Large intestine (tissue), 3 donors: ENCODE measurements around the gene SLX4IP. TPM values are rescaled to one million over a fixed set of nuclear protein-coding genes. Genes with fewer than 3 reads are reported as not detected.

Experiments
- DNase-seq, 2 donors: peaks; one replicate each; pipeline versions ENCODE4 v3.0.0 to v3.0.0-alpha.2; 2013
- H3K27ac ChIP-seq: one replicate; pipeline ENCODE4 v1.5.1; 2013; ENCODE audit warnings: low read length
- H3K27me3 ChIP-seq: 2 replicates; pipeline ENCODE4 v1.6.1; 2013; ENCODE audit warnings: low read length; ENCODE audit not compliant: control insufficient read depth, insufficient read depth
- H3K36me3 ChIP-seq: 2 replicates; pipeline ENCODE4 v1.6.1; 2013; ENCODE audit warnings: low read length; ENCODE audit not compliant: control insufficient read depth, insufficient read depth
- H3K4me1 ChIP-seq: one replicate; pipeline ENCODE4 v1.6.1; 2013; ENCODE audit warnings: low read length; ENCODE audit not compliant: control insufficient read depth, insufficient read depth
- H3K4me3 ChIP-seq: one replicate; pipeline ENCODE4 v1.5.1; 2013; ENCODE audit warnings: low read length
- H3K9me3 ChIP-seq: one replicate; pipeline ENCODE4 v1.6.1; 2013; ENCODE audit warnings: mild to moderate bottlenecking, low read depth, low read length, moderate library complexity; ENCODE audit not compliant: control insufficient read depth
- WGBS: methylation state at CpG from one replicate; pipeline ENCODE4 v1.1.5; 2013; ENCODE audit warnings: low lambda C conversion rate; ENCODE audit not compliant: insufficient coverage; 5-methylcytosine and 5-hydroxymethylcytosine counted together
- polyA plus RNA-seq: library from polyadenylated mRNA; unstranded; fragments of 120-200 nt; gene quantifications from one replicate; pipeline ENCODE4 v1.2.1, GENCODE V29; 2013

Gene SLX4IP
- polyA plus RNA-seq, 1 donor = 7.2 TPM

GRCh38 chr20:10537850-10538480 lies 102.9 kb downstream of the SLX4IP start:
- Histone ChIP-seq H3K9me3 (no peaks in the 10 kb centered on the region), H3K27ac (no peak overlapping the region), H3K36me3 (no peaks in the 10 kb centered on the region), H3K4me3 (no peak overlapping the region), H3K4me1 (peaks cover 18% of the 10 kb centered on the region), H3K27me3 (no peaks in the 10 kb centered on the region)
- no CpG with 5 or more reads among the region's 2 CpGs for WGBS
- no peak for DNase-seq

- DNase-seq = no peak
- Histone ChIP-seq H3K4me3 (no peak overlapping the region), H3K36me3 (no peaks in the 10 kb centered on the region), H3K27me3 (no peaks in the 10 kb centered on the region), H3K9me3 (no peaks in the 10 kb centered on the region), H3K27ac (no peak overlapping the region), H3K4me1 (peaks cover 18% of the 10 kb centered on the region)
- WGBS = no CpG with 5 or more reads among the region's 1 CpG
Measured at GRCh38 chr20:10538768-10539167, 103.7 kb downstream of the SLX4IP start.

GRCh38 chr20:10539818-10540553 lies 104.9 kb downstream of the SLX4IP start:
- 93% methylated on average over 3 of the region's 7 CpGs for WGBS
- H3K36me3 ChIP-seq = no peaks in the 10 kb centered on the region
- no peak for DNase-seq
- H3K27me3 ChIP-seq = no peaks in the 10 kb centered on the region
- H3K4me3 ChIP-seq = no peak overlapping the region
- peaks cover 18% of the 10 kb centered on the region for H3K4me1 ChIP-seq
- H3K27ac ChIP-seq = peak overlapping the region; percentile 68
- H3K9me3 ChIP-seq = no peaks in the 10 kb centered on the region

GRCh38 chr20:10540636-10541493 lies 105.8 kb downstream of the SLX4IP start:
- H3K27ac ChIP-seq = peak overlapping the region; percentile 68
- H3K4me1 ChIP-seq = peaks cover 18% of the 10 kb centered on the region
- no peak overlapping the region for H3K4me3 ChIP-seq
- peak; percentile 69 to 90 for DNase-seq
- H3K27me3 ChIP-seq = no peaks in the 10 kb centered on the region
- H3K36me3 ChIP-seq = no peaks in the 10 kb centered on the region
- WGBS = 20% methylated on average over 1 of the region's 4 CpGs
- no peaks in the 10 kb centered on the region for H3K9me3 ChIP-seq

GRCh38 chr20:10541668-10542411 lies 106.7 kb downstream of the SLX4IP start:
- Histone ChIP-seq H3K4me1 (peaks cover 18% of the 10 kb centered on the region), H3K27ac (peak overlapping the region; percentile 68), H3K4me3 (no peak overlapping the region), H3K9me3 (no peaks in the 10 kb centered on the region), H3K27me3 (no peaks in the 10 kb centered on the region), H3K36me3 (no peaks in the 10 kb centered on the region)
- DNase-seq = no peak
- WGBS = no CpG with 5 or more reads among the region's 2 CpGs

- no peak for DNase-seq
- Histone ChIP-seq H3K27me3 (no peaks in the 10 kb centered on the region), H3K9me3 (no peaks in the 10 kb centered on the region), H3K4me1 (peaks cover 18% of the 10 kb centered on the region), H3K4me3 (no peak overlapping the region), H3K36me3 (no peaks in the 10 kb centered on the region), H3K27ac (no peak overlapping the region)
- WGBS = no CpG with 5 or more reads among the region's 3 CpGs
Measured at GRCh38 chr20:10542442-10542841, 107.3 kb downstream of the SLX4IP start.

- Histone ChIP-seq H3K4me1 (peaks cover 18% of the 10 kb centered on the region), H3K36me3 (no peaks in the 10 kb centered on the region)
- 100% methylated on average over 2 of the region's 3 CpGs for WGBS
Measured at GRCh38 chr20:10543480-10543879, 108.4 kb downstream of the SLX4IP start.

GRCh38 chr20:10547276-10548114 lies 112.4 kb downstream of the SLX4IP start:
- H3K9me3 ChIP-seq = no peaks in the 10 kb centered on the region
- no peak overlapping the region for H3K27ac ChIP-seq
- H3K4me3 ChIP-seq = no peak overlapping the region
- WGBS = 80% methylated on average over 1 of the region's 4 CpGs
- no peaks in the 10 kb centered on the region for H3K36me3 ChIP-seq
- no peak for DNase-seq
- no peaks in the 10 kb centered on the region for H3K27me3 ChIP-seq
- no peaks in the 10 kb centered on the region for H3K4me1 ChIP-seq

More at GRCh38 chr20:10543480-10543879, 108.4 kb downstream of the SLX4IP start:
- Histone ChIP-seq H3K9me3 (no peaks in the 10 kb centered on the region), H3K27me3 (no peaks in the 10 kb centered on the region), H3K4me3 (no peak overlapping the region), H3K27ac (no peak overlapping the region)
- DNase-seq = no peak

- WGBS = no CpG with 5 or more reads among the region's 3 CpGs
Measured at GRCh38 chr20:10549511-10549910, 114.4 kb downstream of the SLX4IP start.

More at GRCh38 chr20:10549511-10549910, 114.4 kb downstream of the SLX4IP start:
- DNase-seq = no peak
- Histone ChIP-seq H3K36me3 (no peaks in the 10 kb centered on the region), H3K27ac (no peak overlapping the region), H3K27me3 (no peaks in the 10 kb centered on the region), H3K4me1 (no peaks in the 10 kb centered on the region), H3K9me3 (no peaks in the 10 kb centered on the region), H3K4me3 (no peak overlapping the region)
